HG02571 (cell line): Measurements from ENCODE around the gene PLEKHG3.
"Not testable (repeated sequence)": the region's sequence is repeated elsewhere in the genome, so short reads cannot be mapped to it uniquely, and the experiment has no call there.

Experiments used
- ATAC-seq: cut with Tn5 transposase; IDR thresholded peaks from one replicate; pipeline ENCODE4 v1.9.1; 2021; ENCODE audit warnings: mild to moderate bottlenecking, moderate library complexity; ENCODE audit not compliant: unreplicated experiment

PLEKHG3 gene

DNA sequence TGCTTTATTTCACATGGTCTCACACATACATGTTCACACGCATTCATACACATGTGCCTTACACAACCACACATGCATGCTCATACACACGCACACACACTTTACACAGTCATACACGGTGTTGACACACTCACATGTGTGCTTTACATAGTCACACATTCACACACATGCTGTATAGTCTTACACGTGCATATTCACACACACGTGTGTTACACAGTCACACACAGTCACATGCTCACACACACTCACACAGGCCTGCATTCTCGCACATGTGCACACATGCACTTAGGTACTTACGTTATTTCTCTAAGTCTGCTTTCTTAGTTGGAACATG is 18.0 kb upstream of the PLEKHG3 start:
- no peak for ATAC-seq

- ATAC-seq, result no peak
These were observed 16.2 kb upstream of the PLEKHG3 start for GRCh38 chr14:64688031-64688430.

GRCh38 chr14:64688811-64689281 is 15.4 kb upstream of the PLEKHG3 start:
- no peak for ATAC-seq

DNA sequence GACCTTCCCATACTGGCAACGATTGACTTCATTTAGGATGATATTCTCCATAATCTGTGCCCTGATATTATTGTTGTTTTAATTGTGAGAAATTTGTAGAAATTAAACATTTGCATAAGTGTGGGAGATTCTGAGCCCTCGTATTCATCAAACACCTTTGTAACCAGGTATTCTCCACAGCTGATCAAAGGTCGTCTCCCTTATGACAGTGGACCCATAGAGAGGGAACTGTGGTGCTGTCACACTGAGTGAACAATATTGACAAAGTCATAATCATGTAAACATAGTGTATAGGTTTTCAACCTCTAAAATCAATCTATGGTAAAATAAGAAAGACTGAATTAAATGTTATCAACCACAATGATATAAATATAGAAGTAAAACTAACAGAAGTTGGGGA is 14.9 kb upstream of the PLEKHG3 start:
- ATAC-seq, result no peak

DNA sequence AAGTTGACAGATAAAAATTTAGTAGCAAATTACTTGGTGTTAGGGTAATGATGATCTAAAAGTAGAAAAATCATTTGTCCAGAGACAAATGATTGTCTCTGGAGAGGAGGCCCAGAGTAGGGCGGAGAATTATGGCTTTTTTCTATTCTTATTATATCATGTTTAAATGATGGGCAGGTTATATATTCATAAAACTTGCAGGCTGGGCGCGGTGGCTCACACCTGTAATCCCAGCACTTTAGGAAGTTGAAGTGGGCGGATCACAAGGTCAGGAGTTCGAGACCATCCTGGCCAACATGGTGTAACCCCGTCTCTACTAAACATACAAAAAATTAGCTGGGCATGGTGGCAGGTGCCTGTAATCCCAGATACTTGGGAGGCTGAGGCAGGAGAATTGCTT is 13.6 kb upstream of the PLEKHG3 start:
- ATAC-seq, result not testable (repeated sequence)

- ATAC-seq, result no peak
These were observed 12.8 kb upstream of the PLEKHG3 start for GRCh38 chr14:64691376-64691775.

- no peak for ATAC-seq
These were observed 11.8 kb upstream of the PLEKHG3 start for GRCh38 chr14:64692189-64692985.

- no peak for ATAC-seq
These were observed 11.0 kb upstream of the PLEKHG3 start for GRCh38 chr14:64692986-64693809.

- ATAC-seq, result no peak
These were observed 10.4 kb upstream of the PLEKHG3 start for GRCh38 chr14:64693810-64694165.

DNA sequence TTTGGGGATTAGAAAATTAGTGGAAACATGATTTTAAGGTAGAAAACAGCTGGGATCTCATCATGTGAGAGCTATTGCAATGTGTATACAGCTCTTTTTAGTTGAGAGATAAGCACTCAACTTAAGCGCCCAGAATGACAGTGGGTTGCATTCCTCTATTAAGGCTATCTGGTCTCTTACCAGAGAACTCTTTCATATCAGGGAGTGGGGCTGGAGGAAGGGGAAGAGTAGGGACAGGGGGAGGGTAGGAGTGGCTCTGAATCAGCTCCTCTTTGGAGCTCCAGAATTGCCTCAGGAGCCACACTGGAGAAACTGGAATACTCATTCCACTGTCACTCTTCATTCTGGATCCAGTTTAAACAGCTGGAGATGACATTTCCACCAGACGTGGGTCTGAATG is 9.2 kb upstream of the PLEKHG3 start:
- ATAC-seq, result no peak

DNA sequence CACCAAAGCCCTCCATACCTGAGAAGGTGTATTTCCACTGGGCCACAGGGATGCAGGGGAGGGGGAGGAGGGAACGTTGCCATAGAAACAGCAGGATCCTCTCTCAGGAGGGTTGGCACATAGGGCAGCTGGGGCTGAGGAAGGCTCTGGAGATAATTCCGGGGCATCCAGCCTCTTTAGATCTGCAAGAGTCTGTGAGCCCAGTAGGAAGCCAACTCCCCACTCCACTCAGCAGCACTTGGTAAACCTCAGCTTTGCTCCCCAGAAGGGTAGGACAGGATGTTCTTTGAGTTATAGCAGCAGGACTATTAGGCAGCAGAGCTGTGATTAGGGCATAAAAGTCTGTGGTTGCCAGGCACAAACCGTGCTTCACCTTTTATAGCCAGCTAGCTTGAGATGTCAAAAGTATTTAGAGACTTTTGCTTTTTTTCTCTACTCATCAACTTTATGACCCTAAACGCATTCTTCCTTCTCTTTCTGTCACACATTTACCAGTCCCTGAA is 7.8 kb upstream of the PLEKHG3 start:
- ATAC-seq, result no peak

DNA sequence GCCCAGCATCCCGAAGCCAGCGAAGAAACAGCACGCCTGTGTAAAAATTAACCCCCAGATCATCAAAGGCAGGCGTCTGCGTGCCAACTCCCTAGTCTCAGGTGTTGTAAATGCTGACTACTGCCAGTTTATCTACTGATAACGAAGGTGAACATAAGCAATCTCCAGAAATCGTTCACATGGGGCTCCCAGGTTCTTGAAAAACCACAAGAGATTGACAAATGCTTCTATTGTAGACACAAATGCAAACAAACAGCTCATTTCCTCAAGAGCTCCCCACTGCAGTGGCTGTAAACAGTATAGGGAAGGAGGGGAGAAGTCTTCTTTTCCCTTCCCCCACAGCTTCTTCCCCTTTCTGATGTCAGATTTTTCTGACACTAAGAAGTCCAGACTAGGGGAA is 5.3 kb upstream of the PLEKHG3 start:
- no peak for ATAC-seq

DNA sequence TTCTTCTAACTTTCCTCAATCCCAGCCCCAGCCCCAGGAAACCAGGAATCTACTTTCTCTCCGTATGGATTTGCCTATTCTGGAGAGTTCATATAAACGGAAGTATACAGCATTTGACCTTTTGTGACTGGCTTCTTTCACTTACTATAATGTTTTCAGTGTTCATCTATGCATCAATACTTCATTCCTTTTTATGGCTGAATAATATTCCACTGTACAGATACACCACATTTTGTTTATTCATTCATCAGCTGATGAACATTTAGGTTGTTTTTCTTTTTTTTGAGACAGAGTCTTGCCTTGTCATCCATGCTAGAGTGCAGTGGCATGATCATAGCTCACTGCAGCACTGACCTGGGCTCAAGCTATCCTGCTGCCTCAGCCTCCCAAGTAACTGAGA is 3.9 kb upstream of the PLEKHG3 start:
- ATAC-seq, result no peak

GRCh38 chr14:64700894-64701293 is 3.3 kb upstream of the PLEKHG3 start:
- no peak for ATAC-seq

DNA sequence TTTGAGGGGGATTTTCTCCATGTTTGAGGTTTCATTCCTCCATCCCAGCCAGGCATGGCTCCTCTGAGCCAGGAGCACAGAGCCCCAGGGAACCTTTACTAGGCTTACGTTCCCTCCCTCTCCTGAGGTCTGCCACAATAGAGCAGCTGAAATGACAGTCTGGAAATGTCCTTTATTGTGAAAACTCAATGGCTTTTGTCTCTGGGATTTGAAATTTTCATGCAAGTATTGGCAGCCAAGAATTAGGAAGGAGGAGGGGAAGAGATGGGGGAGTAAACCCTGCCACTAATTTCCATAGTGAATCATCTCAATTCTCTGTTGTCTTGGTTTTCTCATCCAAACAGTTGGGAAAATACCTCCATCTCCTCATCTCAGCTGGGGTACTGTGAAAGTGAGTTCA is 2.6 kb upstream of the PLEKHG3 start:
- ATAC-seq, result no peak

DNA sequence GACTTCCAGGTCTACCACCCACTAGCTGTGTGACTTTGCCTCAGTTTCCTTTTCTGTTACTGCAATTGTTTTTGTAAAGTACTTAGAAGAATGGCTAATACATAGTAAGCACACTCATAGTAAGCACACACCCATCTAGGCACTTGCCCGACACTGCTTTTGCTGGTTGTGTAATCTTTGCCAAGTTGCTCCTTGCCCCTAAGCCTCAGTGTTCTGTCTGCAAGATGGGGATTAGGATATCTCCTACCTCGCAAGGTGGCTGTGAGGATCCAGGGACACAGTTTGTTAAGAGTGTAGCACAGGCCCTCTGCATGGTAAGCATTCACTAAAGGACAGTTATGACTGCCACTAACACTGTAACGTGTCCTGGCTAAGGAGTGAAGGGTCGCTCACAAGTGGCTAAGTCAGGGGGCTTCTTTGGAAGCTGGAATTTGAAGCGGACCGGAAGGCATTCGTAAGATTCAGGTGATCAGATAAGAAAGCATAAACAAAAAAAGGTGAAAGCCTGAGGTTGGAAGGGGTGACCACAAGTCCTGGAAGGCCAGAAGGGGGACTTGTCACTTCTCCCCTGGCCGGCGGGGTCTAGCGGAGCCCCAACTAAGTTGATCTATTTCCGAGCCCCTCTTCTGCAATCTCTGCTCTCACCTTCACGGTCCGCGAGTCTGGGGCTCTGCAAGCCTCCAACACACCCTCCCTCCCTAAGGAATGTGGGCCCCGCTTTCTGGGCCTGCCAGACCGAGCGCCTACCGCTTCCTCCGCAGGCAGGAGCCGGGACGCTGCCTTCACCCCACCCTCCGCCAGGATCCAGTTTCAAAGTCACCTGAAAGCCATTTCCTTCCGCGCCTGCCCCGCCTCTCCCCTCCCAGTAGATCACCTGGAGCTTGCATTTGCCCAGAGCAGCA is 1.5 kb upstream of the PLEKHG3 start:
- ATAC-seq, result no peak

- ATAC-seq, result no peak
These were observed 655 bp upstream of the PLEKHG3 start for GRCh38 chr14:64703395-64704142.

- no peak for ATAC-seq
These were observed 638 bp downstream of the PLEKHG3 start for GRCh38 chr14:64704743-64705380.

- ATAC-seq, result no peak
These were observed 1.3 kb downstream of the PLEKHG3 start for GRCh38 chr14:64705381-64706118.
